K562 (cell line): ENCODE data around the gene CSNK1A1. TPM values are rescaled to one million over a fixed set of nuclear protein-coding genes. Genes with fewer than 3 reads are reported as not detected.

ENCODE experiments used
- ATAC-seq: fragments of 200-7000 bp; cut with Tn5 transposase; 3 replicates; pipeline ENCODE4 v1.9.1; 2020; ENCODE audit warnings: moderate library complexity
- BruUV-seq: library from RNA; stranded (reverse); fragments of 400-500 nt; replicated peaks from 2 replicates; lab custom pipeline; 2021; lab: Mats Ljungman, UMichigan
- CTCF ChIA-PET: fragments of 300-600 bp; formaldehyde crosslinking; extraction: SDS; loops from one replicate; lab custom pipeline; 2021; ENCODE audit warnings: low intra/inter-chr PET ratio; lab: Yijun Ruan, JAX
- POLR2A ChIA-PET: fragments of 300-600, 350-650 bp; sonication (Branson Sonifier 250); formaldehyde crosslinking; extraction: SDS; loops from one replicate; lab custom pipeline; 2021; ENCODE audit warnings: antibody characterized with exemption, inconsistent platforms; lab: Yijun Ruan, JAX
- DNase-seq, 4 experiments: peaks; one replicate each; pipeline versions ENCODE4 v3.0.0 to v3.0.0-alpha.2; 2011 to 2018; ENCODE audit warnings: low spot score in 3 of 4, mixed read lengths in 3 of 4; ENCODE audit errors: extremely low read depth in 1 of 4
- FAIRE-seq: peaks from 2 replicates; lab custom pipeline; 2011; peaks lifted over from hg19 to GRCh38; lab: Jason Lieb, UNC
- H2AFZ ChIP-seq: 2 replicates; pipeline ENCODE4 v1.6.0; 2011; ENCODE audit warnings: low read depth, low read length, control low read depth, inconsistent platforms
- H3K27ac ChIP-seq: fragments of 200-600 bp; 3 replicates; pipeline ENCODE4 v1.8.0; 2011; ENCODE audit warnings: low read depth, mild to moderate bottlenecking, control low read depth, inconsistent platforms, low read length, moderate library complexity, mixed read lengths; ENCODE audit errors: extremely low read depth
- H3K27me3 ChIP-seq, 2 experiments: fragments of 300-600 bp in 1 of 2; 2 replicates in 1 of 2; 3 replicates in 1 of 2; pipeline versions ENCODE4 v1.6.0 to v1.8.0; 2011; ENCODE audit warnings: inconsistent platforms in 2 of 2, low read length in 2 of 2, mild to moderate bottlenecking in 1 of 2, mixed read lengths in 1 of 2, moderate library complexity in 1 of 2; ENCODE audit not compliant: control insufficient read depth in 2 of 2, insufficient read depth in 2 of 2
- H3K36me3 ChIP-seq: fragments of 300-600 bp; 3 replicates; pipeline ENCODE4 v1.8.0; 2011; ENCODE audit warnings: mild to moderate bottlenecking, low read length, inconsistent platforms; ENCODE audit not compliant: control insufficient read depth, insufficient read depth
- H3K4me1 ChIP-seq, 2 experiments: fragments of 200-600 bp in 1 of 2; replicated peaks in 1 of 2; 2 replicates in 1 of 2; 3 replicates in 1 of 2; pipeline versions ENCODE4 v1.5.1 to v1.8.0; 2011; ENCODE audit warnings: inconsistent platforms in 2 of 2, low read length in 2 of 2, mild to moderate bottlenecking in 1 of 2, mixed read lengths in 1 of 2, moderate library complexity in 1 of 2; ENCODE audit not compliant: control insufficient read depth in 2 of 2, insufficient read depth in 2 of 2
- H3K4me2 ChIP-seq: 2 replicates; pipeline ENCODE4 v1.6.1; 2011; ENCODE audit warnings: low read length, control low read depth, inconsistent platforms, mixed read lengths; ENCODE audit not compliant: insufficient read depth
- H3K4me3 ChIP-seq: fragments of 200-600 bp; sonication (generic), shearing (Covaris generic); 2 replicates; pipeline ENCODE4 v1.5.1; 2016; ENCODE audit warnings: control low read depth, inconsistent platforms
- H3K79me2 ChIP-seq: fragments of 200-600 bp; 3 replicates; pipeline ENCODE4 v1.8.0; 2011; ENCODE audit warnings: low read length, inconsistent platforms; ENCODE audit not compliant: control insufficient read depth, insufficient read depth
- H3K9ac ChIP-seq, 2 experiments: 2 replicates each; pipeline versions ENCODE4 v1.6.0 to v1.6.1; 2011; ENCODE audit warnings: low read depth in 2 of 2, low read length in 2 of 2, control low read depth in 1 of 2, inconsistent platforms in 1 of 2, mild to moderate bottlenecking in 1 of 2, mixed read lengths in 1 of 2; ENCODE audit not compliant: insufficient read depth in 1 of 2
- H3K9me1 ChIP-seq: one replicate; pipeline ENCODE4 v1.6.0; 2011; ENCODE audit warnings: inconsistent platforms, mild to moderate bottlenecking, low read length, moderate library complexity; ENCODE audit not compliant: control insufficient read depth, insufficient read depth
- H3K9me3 ChIP-seq: replicated peaks from 2 replicates; pipeline ENCODE4 v1.5.1; 2011; ENCODE audit warnings: low read depth, low read length, inconsistent platforms; ENCODE audit not compliant: control insufficient read depth, insufficient read depth
- H4K20me1 ChIP-seq: replicated peaks from 2 replicates; pipeline ENCODE4 v1.6.1; 2011; ENCODE audit warnings: low read length, inconsistent platforms, mixed read lengths; ENCODE audit not compliant: control insufficient read depth, insufficient read depth
- NFIC ChIP-seq: fragments of 450-650 bp; IDR thresholded peaks from 2 replicates; pipeline ENCODE4 v1.6.1; 2017; ENCODE audit warnings: mild to moderate bottlenecking, inconsistent platforms
- RREB1 ChIP-seq: fragments of 250-450 bp; sonication (Bioruptor Pico); IDR thresholded peaks from 2 replicates; pipeline ENCODE4 v1.4.0; 2020
- WGBS: fragments of 100-300 bp; shearing (Covaris generic); methylation state at CpG from one replicate; pipeline ENCODE4 v1.1.6; 2016; ENCODE audit warnings: low coverage, mixed read lengths; ENCODE audit not compliant: insufficient coverage; ENCODE audit errors: missing lambda C conversion rate; 5-methylcytosine and 5-hydroxymethylcytosine counted together
- in situ Hi-C: fragments of 300-500 bp; cut with MboI; formaldehyde crosslinking; loops from 4 replicates; pipeline ENCODE4 v1.15.0; 2018; ENCODE audit warnings: inconsistent platforms, mixed read lengths
- intact Hi-C: fragments of 100-400 bp; cut with micrococcal nuclease; formaldehyde crosslinking; loops from 2 replicates; pipeline ENCODE4 v1.14.2; 2022
- polyA plus RNA-seq, 8 experiments: library from polyadenylated mRNA; depleted of rRNA in 4 of 8; stranded (reverse) in 5 of 8; unstranded in 3 of 8; fragments of >200 nt; fragmentation: Nextera tagmentation in 2 of 8; fragmentation: Illumina TruSeq in 1 of 8; extraction: Ambion mirVana in 2 of 8; extraction: Trizol in 1 of 8; gene quantifications; 2 replicates each; pipeline versions ENCODE4 v1.2.1 to v1.2.3, GENCODE V29; 2011 to 2014; ENCODE audit warnings: inconsistent platforms in 1 of 8, missing spikeins in 1 of 8
- total RNA-seq, 7 experiments: library from RNA; depleted of rRNA in 6 of 7; stranded (reverse); fragments of >200 nt in 6 of 7; fragmentation: Illumina TruSeq in 2 of 7; extraction: Trizol in 2 of 7; gene quantifications; 2 replicates each; pipeline versions ENCODE4 v1.2.1 to v1.2.3, GENCODE V29; 2011 to 2021; ENCODE audit warnings: low replicate concordance in 1 of 7

CSNK1A1 gene
- total and polyA plus RNA-seq, 9 of the 15 experiments (the other 6 are each of a cell fraction or from before 2014, with no cell fraction given): 49.1 to 196 (median 154) TPM

DNA sequence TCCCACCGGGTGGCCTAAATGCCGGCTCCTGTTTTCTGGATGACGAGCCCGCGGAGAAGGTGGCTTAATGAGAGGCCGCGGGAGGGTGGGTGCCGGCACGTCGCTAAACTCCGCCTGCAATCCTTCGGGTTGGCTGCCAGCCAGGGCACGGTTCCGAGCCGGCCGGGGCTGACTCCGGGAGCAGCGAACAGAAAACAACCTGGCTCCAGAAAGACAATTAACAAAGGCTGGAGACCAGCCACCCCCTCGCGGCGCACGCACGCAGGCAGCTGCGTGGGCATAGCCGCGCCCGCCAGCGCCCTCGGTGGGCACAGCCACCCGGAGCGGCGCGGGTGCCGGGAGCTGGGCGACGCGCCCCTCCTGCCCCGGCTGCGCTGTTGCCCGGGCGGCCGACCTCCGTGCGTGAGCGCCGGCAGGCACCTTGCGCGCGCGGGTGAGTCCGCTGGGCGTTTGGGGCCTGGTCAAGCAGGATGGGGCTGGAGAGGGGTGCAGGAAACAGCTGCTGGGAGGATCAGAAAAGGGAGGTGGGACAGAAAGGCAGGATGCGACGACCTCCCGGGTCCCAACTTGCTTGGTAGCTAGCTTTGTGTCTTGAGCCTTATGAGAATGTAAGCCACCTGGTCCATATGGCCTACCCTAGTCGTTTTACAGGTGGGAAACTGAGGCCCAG lies 30.1 kb upstream of the CSNK1A1 start, which contains the start of gene ARHGEF37:
TSS of gene ARHGEF37 (plus strand) at position 307 of the 670 bp plus-strand sequence. CDS start 16,272 bp downstream, outside the sequence.
- FAIRE-seq: no peak
- Histone ChIP-seq H3K4me1 (peaks cover 4 to 5% of the 10 kb centered on the region in 2 experiments; a peak in 2 of 5 replicates), H3K79me2 (no peaks in the 10 kb centered on the region), H3K9me3 (no peaks in the 10 kb centered on the region), H2AFZ (peak within 1 kb of the TSS; percentile 56; the same call in 1 of the 2 replicates), H3K27ac (no peak within 1 kb of the TSS), H4K20me1 (no peaks in the 10 kb centered on the region), H3K36me3 (no peaks in the 10 kb centered on the region), H3K27me3 (no peaks in the 10 kb centered on the region), H3K4me3 (no peak within 1 kb of the TSS), H3K9me1 (no peaks in the 10 kb centered on the region), H3K4me2 (no peak within 1 kb of the TSS), H3K9ac (peak within 1 kb of the TSS in 1 of 2 experiments; percentile 60; a peak in 1 of 4 replicates)
- ChIA-PET CTCF (no interaction called here), POLR2A (interaction anchor here (1.9 kb wide), 1 partner anchor 24 kb away, joined by 4 read pairs; no protein-coding TSS in a partner anchor)
- WGBS: 89% methylated on average over 16 of the region's 56 CpGs
- intact Hi-C loops (no loop called here), in situ Hi-C loops (no loop called here)
- TF ChIP-seq NFIC: 0 out of 2 replicates have a peak, but pooled peaks have one; percentile 21
- no peak for TF ChIP-seq RREB1
- BruUV-seq: no TSS peak
- no peak for ATAC-seq
- no peak for DNase-seq
